GM12892 (cell line): ENCODE measurements around the gene LUZP4.

Source experiments
- POLR2A ChIP-seq: IDR thresholded peaks from 2 replicates; pipeline ENCODE4 v1.6.1; 2011; ENCODE audit warnings: low read depth, low read length, control low read depth
- POLR2AphosphoS5 ChIP-seq: IDR thresholded peaks from 2 replicates; pipeline ENCODE4 v1.6.1; 2011; ENCODE audit warnings: low read depth, low read length, control low read depth
- TAF1 ChIP-seq: IDR thresholded peaks from 2 replicates; pipeline ENCODE4 v1.6.1; 2011; ENCODE audit warnings: low read depth, mild to moderate bottlenecking, control low read depth, low read length, borderline replicate concordance

GRCh38 chrX:115356369-115356768 lies 66.9 kb downstream of the LUZP4 start:
- TF ChIP-seq TAF1 (no peak), POLR2AphosphoS5 (no peak), POLR2A (no peak)
